ENCODE data around the gene DNAJC7. TPM values are rescaled to one million over a fixed set of nuclear protein-coding genes. Genes with fewer than 3 reads are reported as not detected.

DNAJC7 gene
- total RNA-seq, 1 experiment from 2014 or later, result 147 TPM

- Histone ChIP-seq H3K4me1 (peaks cover 14% of the 10 kb centered on the region), H3K27me3 (replicated peaks; ENCODE audit: control insufficient read depth, insufficient read depth, low read length) (no peaks in the 10 kb centered on the region), H3K4me3 (ENCODE audit: low read depth, low read length) (no peak overlapping the region), H3K9me3 (no peaks in the 10 kb centered on the region), H3K36me3 (ENCODE audit: control insufficient read depth, insufficient read depth, low read length) (peaks cover 5% of the 10 kb centered on the region)
- Mint-ChIP-seq H3K27ac (ENCODE audit: unreplicated experiment) (no peak overlapping the region), H3K27me3 (ENCODE audit: insufficient read depth, unreplicated experiment) (no peaks in the 10 kb centered on the region), H3K9me3 (ENCODE audit: unreplicated experiment) (no peaks in the 10 kb centered on the region), H3K4me3 (ENCODE audit: unreplicated experiment) (no peak overlapping the region), H3K36me3 (ENCODE audit: insufficient read depth, unreplicated experiment) (peaks cover 99% of the 10 kb centered on the region), H3K4me1 (ENCODE audit: low read depth, unreplicated experiment) (peaks cover 9% of the 10 kb centered on the region)
- ChIA-PET POLR2A (no interaction called here), CTCF (no interaction called here)
- intact Hi-C loops (cut with micrococcal nuclease; ENCODE audit: unreplicated experiment), result no loop called here
- no TSS peak for BruUV-seq (replicated peaks)
- no peak for DNase-seq
- TF ChIP-seq, protein P1, sequence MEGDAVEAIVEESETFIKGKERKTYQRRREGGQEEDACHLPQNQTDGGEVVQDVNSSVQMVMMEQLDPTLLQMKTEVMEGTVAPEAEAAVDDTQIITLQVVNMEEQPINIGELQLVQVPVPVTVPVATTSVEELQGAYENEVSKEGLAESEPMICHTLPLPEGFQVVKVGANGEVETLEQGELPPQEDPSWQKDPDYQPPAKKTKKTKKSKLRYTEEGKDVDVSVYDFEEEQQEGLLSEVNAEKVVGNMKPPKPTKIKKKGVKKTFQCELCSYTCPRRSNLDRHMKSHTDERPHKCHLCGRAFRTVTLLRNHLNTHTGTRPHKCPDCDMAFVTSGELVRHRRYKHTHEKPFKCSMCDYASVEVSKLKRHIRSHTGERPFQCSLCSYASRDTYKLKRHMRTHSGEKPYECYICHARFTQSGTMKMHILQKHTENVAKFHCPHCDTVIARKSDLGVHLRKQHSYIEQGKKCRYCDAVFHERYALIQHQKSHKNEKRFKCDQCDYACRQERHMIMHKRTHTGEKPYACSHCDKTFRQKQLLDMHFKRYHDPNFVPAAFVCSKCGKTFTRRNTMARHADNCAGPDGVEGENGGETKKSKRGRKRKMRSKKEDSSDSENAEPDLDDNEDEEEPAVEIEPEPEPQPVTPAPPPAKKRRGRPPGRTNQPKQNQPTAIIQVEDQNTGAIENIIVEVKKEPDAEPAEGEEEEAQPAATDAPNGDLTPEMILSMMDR (IDR thresholded peaks at IDR 0.05; ENCODE audit: insufficient read depth in 1 of 2, low read depth in 1 of 2, low read length in 1 of 2, severe bottlenecking in 1 of 2, unreplicated experiment in 1 of 2), result no peak
Observed at GRCh38 chr17:41996855-41997164, 20.4 kb downstream of the DNAJC7 start.

DNA sequence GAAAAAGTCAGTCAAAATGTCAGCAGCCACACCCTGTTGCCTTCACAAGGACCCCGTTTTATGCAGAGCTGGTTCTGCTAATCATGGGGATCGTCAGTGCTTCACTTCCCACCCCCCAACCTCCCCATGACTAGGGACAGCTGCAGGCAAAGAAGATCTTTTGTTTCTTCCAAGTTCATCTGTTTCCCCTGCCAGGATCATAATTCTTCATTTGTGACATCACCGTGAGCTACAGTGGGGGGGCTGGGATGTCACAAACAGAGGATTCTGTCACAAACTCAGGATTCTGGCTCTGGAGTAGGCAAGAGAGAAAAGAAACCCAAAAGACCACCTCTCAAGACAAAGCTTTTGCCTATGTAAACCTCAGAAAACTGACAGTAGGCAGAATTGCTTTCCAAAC, 24.7 kb downstream of the DNAJC7 start:
- H3K27me3 Mint-ChIP-seq (ENCODE audit: insufficient read depth, unreplicated experiment), result no peaks in the 10 kb centered on the region
- H3K36me3 ChIP-seq (ENCODE audit: control insufficient read depth, insufficient read depth, low read length), result peaks cover 8% of the 10 kb centered on the region
- BruUV-seq (replicated peaks), result no TSS peak
- no peak overlapping the region for H3K27ac Mint-ChIP-seq (ENCODE audit: unreplicated experiment)
- H3K9me3 Mint-ChIP-seq (ENCODE audit: unreplicated experiment), result no peaks in the 10 kb centered on the region
- peaks cover 31% of the 10 kb centered on the region for H3K4me1 ChIP-seq
- ChIA-PET CTCF (no interaction called here), POLR2A (no interaction called here)
- H3K4me3 ChIP-seq (ENCODE audit: low read depth, low read length), result no peak overlapping the region
- intact Hi-C loops (cut with micrococcal nuclease; ENCODE audit: unreplicated experiment), result no loop called here
- no peaks in the 10 kb centered on the region for H3K27me3 ChIP-seq (replicated peaks; ENCODE audit: control insufficient read depth, insufficient read depth, low read length)
- DNase-seq, result no peak
- H3K9me3 ChIP-seq, result no peaks in the 10 kb centered on the region
- no peak overlapping the region for H3K4me3 Mint-ChIP-seq (ENCODE audit: unreplicated experiment)
- peaks cover 21% of the 10 kb centered on the region for H3K4me1 Mint-ChIP-seq (ENCODE audit: low read depth, unreplicated experiment)
- TF ChIP-seq, protein P1 (IDR thresholded peaks at IDR 0.05; ENCODE audit: insufficient read depth in 1 of 2, low read depth in 1 of 2, low read length in 1 of 2, severe bottlenecking in 1 of 2, unreplicated experiment in 1 of 2), result no peak
- peaks cover 100% of the 10 kb centered on the region for H3K36me3 Mint-ChIP-seq (ENCODE audit: insufficient read depth, unreplicated experiment)

GRCh38 chr17:41989702-41990419, 27.4 kb downstream of the DNAJC7 start:
- Histone ChIP-seq H3K27me3 (replicated peaks; ENCODE audit: control insufficient read depth, insufficient read depth, low read length) (no peaks in the 10 kb centered on the region), H3K4me3 (ENCODE audit: low read depth, low read length) (no peak overlapping the region), H3K4me1 (peaks cover 31% of the 10 kb centered on the region), H3K9me3 (no peaks in the 10 kb centered on the region), H3K36me3 (ENCODE audit: control insufficient read depth, insufficient read depth, low read length) (peaks cover 11% of the 10 kb centered on the region)
- DNase-seq, result peak in 1 of 2 experiments; percentile 52
- ChIA-PET CTCF (interaction anchor here (0.7 to 1.0 kb wide), 2 partner anchors 20 to 30 kb away, joined by 3 read pairs; partner anchors contain the start of gene NKIRAS2), POLR2A (no interaction called here)
- Mint-ChIP-seq H3K27ac (ENCODE audit: unreplicated experiment) (peak overlapping the region; percentile 3), H3K4me3 (ENCODE audit: unreplicated experiment) (peak overlapping the region; percentile 32), H3K36me3 (ENCODE audit: insufficient read depth, unreplicated experiment) (peaks cover 100% of the 10 kb centered on the region), H3K9me3 (ENCODE audit: unreplicated experiment) (no peaks in the 10 kb centered on the region), H3K4me1 (ENCODE audit: low read depth, unreplicated experiment) (peaks cover 28% of the 10 kb centered on the region), H3K27me3 (ENCODE audit: insufficient read depth, unreplicated experiment) (no peaks in the 10 kb centered on the region)
- intact Hi-C loops (cut with micrococcal nuclease; ENCODE audit: unreplicated experiment), result no loop called here
- no TSS peak for BruUV-seq (replicated peaks)
- TF ChIP-seq, protein P1 (IDR thresholded peaks at IDR 0.05; ENCODE audit: insufficient read depth in 1 of 2, low read depth in 1 of 2, low read length in 1 of 2, severe bottlenecking in 1 of 2, unreplicated experiment in 1 of 2), result no peak

All from Caco-2 (cell line).